ENCODE data around the gene UBA5. TPM values are rescaled to one million over a fixed set of nuclear protein-coding genes. Genes with fewer than 3 reads are reported as not detected.
A peak's percentile ranks its signal among the peaks of the same experiment; 100 is the strongest.

Gene UBA5
- polyA plus RNA-seq, 1 donor (not counting 4 experiments of a cell fraction or from before 2014, with no cell fraction given): 48.0 TPM

DNA sequence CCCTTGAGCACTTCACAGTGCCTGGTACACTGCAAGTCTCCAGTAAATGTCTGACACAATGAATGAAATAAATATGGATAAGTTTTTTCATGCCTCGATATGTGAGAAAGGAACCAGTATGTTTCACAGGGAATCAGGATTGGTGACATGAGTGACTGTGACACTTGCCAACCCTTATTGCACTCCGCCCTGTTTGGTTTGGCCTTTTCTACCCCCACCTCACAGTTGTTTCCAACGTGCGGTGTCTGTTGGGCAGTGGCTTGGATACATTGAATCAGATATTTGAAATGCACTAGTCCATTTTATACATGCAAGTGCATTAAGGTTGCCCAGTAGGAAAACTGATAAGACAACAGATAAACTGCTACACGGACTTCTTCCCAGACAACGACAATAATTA is 60.1 kb downstream of the UBA5 start:
- Histone ChIP-seq H3K27me3 (ENCODE audit: control insufficient read depth, extremely low read depth, insufficient read depth, low read length) (no peaks in the 10 kb centered on the region), H4K20me1 (ENCODE audit: control insufficient read depth, extremely low read depth, insufficient read depth, low read length) (no peaks in the 10 kb centered on the region), H3K27ac (ENCODE audit: control insufficient read depth, insufficient read depth, low read length) (no peak overlapping the region), H3K4me2 (ENCODE audit: control insufficient read depth, extremely low read depth, insufficient read depth, low read depth, low read length) (peak overlapping the region; percentile 87), H3K4me1 (ENCODE audit: control insufficient read depth, extremely low read depth, insufficient read depth, low read length) (peaks cover 17% of the 10 kb centered on the region), H3K79me2 (ENCODE audit: control insufficient read depth, insufficient read depth, low read length) (peaks cover 17% of the 10 kb centered on the region), H3K9me3 (ENCODE audit: control insufficient read depth, low read depth, low read length) (no peaks in the 10 kb centered on the region), H3K9ac (ENCODE audit: control insufficient read depth, extremely low read depth, insufficient read depth, low read length) (peak overlapping the region; percentile 20), H3K36me3 (ENCODE audit: control insufficient read depth in 2 of 2, extremely low read depth in 1 of 2, insufficient read depth in 2 of 2, low read length in 2 of 2) (no peaks in the 10 kb centered on the region), H2AFZ (ENCODE audit: control insufficient read depth, low read length) (peak overlapping the region; percentile 12), H3K4me3 (ENCODE audit: control insufficient read depth in 2 of 3, extremely low read depth in 1 of 3, insufficient read depth in 2 of 3, low read depth in 1 of 3, low read length in 3 of 3) (peak overlapping the region; percentile 54 to 68 (median 61)), H3K9me1 (ENCODE audit: control insufficient read depth, extremely low read depth, insufficient read depth, low read length) (no peaks in the 10 kb centered on the region)
- dilution Hi-C loops (cut with MboI; ENCODE audit: extremely low pct_ligation_motif_present, low sequenced_read_pairs): no loop called here
- DNase-seq (ENCODE audit: low read depth, low spot score) (no peak), FAIRE-seq (no peak)
- TF ChIP-seq, protein P1, sequence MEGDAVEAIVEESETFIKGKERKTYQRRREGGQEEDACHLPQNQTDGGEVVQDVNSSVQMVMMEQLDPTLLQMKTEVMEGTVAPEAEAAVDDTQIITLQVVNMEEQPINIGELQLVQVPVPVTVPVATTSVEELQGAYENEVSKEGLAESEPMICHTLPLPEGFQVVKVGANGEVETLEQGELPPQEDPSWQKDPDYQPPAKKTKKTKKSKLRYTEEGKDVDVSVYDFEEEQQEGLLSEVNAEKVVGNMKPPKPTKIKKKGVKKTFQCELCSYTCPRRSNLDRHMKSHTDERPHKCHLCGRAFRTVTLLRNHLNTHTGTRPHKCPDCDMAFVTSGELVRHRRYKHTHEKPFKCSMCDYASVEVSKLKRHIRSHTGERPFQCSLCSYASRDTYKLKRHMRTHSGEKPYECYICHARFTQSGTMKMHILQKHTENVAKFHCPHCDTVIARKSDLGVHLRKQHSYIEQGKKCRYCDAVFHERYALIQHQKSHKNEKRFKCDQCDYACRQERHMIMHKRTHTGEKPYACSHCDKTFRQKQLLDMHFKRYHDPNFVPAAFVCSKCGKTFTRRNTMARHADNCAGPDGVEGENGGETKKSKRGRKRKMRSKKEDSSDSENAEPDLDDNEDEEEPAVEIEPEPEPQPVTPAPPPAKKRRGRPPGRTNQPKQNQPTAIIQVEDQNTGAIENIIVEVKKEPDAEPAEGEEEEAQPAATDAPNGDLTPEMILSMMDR (optimal IDR thresholded peaks at IDR 0.05 in 1 of 3, IDR thresholded peaks at IDR 0.05 in 1 of 3, conservative IDR thresholded peaks at IDR 0.05 in 1 of 3; ENCODE audit: extremely low read depth in 1 of 3, insufficient read depth in 2 of 3, low read length in 3 of 3): no peak
- no peak for TF ChIP-seq EZH2 (IDR thresholded peaks at IDR 0.05; ENCODE audit: low read length)

DNA sequence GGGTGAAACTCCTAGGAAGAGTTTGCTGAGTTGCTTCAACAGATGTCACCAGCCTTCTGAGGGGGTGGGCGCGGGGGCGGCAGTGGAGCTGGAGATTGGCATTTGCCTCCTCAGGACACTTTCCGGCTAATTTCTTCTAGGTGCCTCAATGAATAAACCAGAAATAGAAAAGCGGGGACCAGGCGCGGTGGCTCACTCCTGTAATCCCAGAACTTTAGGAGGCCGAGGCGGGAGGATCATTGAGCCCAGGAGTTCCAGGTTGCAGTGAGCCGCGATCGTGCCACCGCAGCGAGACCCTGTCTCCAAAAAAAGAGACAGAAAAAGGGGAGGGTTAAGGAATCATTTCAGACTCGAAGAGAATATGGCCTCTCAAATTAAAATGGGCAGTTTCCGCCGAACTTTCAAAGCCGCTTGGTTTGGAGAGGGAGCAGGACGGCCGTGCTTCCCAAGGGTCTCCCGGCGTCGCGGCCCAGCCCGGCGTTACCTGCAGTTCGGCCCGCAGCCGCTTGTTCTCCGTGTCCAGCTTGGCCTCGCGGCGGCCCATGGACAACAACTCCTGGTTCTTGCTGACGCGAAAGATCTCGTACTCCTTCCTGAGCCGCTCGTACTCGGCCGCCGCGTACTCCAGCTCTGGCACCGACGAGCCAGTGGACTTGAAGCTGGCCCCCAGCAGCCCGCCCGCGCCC is 61.5 kb downstream of the UBA5 start:
- Histone ChIP-seq H3K79me2 (ENCODE audit: control insufficient read depth, insufficient read depth, low read length) (peaks cover 17% of the 10 kb centered on the region), H4K20me1 (ENCODE audit: control insufficient read depth, extremely low read depth, insufficient read depth, low read length) (no peaks in the 10 kb centered on the region), H3K9me1 (ENCODE audit: control insufficient read depth, extremely low read depth, insufficient read depth, low read length) (no peaks in the 10 kb centered on the region), H2AFZ (ENCODE audit: control insufficient read depth, low read length) (peak overlapping the region; percentile 76), H3K27ac (ENCODE audit: control insufficient read depth, insufficient read depth, low read length) (peak overlapping the region; percentile 74), H3K9ac (ENCODE audit: control insufficient read depth, extremely low read depth, insufficient read depth, low read length) (peak overlapping the region; percentile 92), H3K4me1 (ENCODE audit: control insufficient read depth, extremely low read depth, insufficient read depth, low read length) (peaks cover 17% of the 10 kb centered on the region), H3K27me3 (ENCODE audit: control insufficient read depth, extremely low read depth, insufficient read depth, low read length) (no peaks in the 10 kb centered on the region), H3K9me3 (ENCODE audit: control insufficient read depth, low read depth, low read length) (no peaks in the 10 kb centered on the region), H3K4me3 (ENCODE audit: control insufficient read depth in 2 of 3, extremely low read depth in 1 of 3, insufficient read depth in 2 of 3, low read depth in 1 of 3, low read length in 3 of 3) (peak overlapping the region; percentile 68 to 89 (median 74)), H3K4me2 (ENCODE audit: control insufficient read depth, extremely low read depth, insufficient read depth, low read depth, low read length) (peak overlapping the region; percentile 87), H3K36me3 (ENCODE audit: control insufficient read depth in 2 of 2, extremely low read depth in 1 of 2, insufficient read depth in 2 of 2, low read length in 2 of 2) (no peaks in the 10 kb centered on the region)
- dilution Hi-C loops (cut with MboI; ENCODE audit: extremely low pct_ligation_motif_present, low sequenced_read_pairs): no loop called here
- TF ChIP-seq EZH2 (IDR thresholded peaks at IDR 0.05; ENCODE audit: low read length): no peak
- TF ChIP-seq, protein P1 (optimal IDR thresholded peaks at IDR 0.05 in 1 of 3, IDR thresholded peaks at IDR 0.05 in 1 of 3, conservative IDR thresholded peaks at IDR 0.05 in 1 of 3; ENCODE audit: extremely low read depth in 1 of 3, insufficient read depth in 2 of 3, low read length in 3 of 3): peak in 1 of 3 experiments; percentile 23
- DNase-seq (ENCODE audit: low read depth, low spot score): no peak
- FAIRE-seq: no peak

Measured in keratinocyte (primary cell).